ENCODE measurements around the gene FYN.
"Not testable (repeated sequence)": the region's sequence is repeated elsewhere in the genome, so short reads cannot be mapped to it uniquely, and the experiment has no call there.

FYN gene

DNA sequence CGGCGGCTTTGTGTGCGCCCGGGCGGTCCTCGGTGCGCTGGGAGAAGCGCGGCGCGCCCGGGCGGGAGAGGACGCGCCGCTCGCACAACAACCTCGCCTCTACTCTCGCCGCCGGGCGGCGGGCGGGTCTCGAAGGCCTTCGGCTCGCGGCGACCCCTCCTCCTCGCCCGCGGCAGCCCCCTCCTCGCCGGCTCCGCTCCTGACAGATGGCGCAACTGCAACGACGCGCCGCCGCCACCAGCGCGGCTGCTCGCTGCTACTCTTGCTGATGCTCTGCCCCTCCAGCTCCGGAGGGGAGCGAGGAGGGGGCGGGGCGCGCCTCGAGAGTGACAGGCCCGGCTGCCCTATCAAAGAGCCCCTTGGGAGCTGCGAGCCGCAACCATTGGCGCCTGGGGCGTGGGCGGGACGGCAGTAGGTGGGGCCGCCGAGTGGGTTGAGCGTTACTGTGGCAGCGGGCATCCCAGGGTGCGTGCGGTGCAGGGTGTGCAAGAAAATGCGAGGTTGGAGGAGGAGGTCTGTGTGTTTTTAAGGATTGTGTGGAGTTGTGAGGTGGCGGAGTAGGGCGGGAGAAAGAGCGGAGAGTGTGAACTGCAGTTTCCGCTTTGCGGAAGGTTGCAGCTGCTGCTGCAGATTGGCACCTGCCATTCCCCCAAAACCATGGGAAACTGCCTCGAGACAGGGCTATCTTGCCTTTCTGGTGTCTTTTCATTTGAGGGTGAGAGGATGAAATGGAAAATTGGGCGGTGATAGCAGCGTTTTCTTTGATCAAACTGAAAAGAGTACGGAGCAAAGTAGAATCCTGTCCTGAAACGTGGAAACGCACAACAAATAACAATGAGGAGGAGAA, at the start of gene FYN:
TSS of gene FYN (minus strand) at position 275 of the 847 bp plus-strand sequence. CDS start 153,401 bp downstream, outside the sequence.
- peak; percentile 99 for DNase-seq

DNA sequence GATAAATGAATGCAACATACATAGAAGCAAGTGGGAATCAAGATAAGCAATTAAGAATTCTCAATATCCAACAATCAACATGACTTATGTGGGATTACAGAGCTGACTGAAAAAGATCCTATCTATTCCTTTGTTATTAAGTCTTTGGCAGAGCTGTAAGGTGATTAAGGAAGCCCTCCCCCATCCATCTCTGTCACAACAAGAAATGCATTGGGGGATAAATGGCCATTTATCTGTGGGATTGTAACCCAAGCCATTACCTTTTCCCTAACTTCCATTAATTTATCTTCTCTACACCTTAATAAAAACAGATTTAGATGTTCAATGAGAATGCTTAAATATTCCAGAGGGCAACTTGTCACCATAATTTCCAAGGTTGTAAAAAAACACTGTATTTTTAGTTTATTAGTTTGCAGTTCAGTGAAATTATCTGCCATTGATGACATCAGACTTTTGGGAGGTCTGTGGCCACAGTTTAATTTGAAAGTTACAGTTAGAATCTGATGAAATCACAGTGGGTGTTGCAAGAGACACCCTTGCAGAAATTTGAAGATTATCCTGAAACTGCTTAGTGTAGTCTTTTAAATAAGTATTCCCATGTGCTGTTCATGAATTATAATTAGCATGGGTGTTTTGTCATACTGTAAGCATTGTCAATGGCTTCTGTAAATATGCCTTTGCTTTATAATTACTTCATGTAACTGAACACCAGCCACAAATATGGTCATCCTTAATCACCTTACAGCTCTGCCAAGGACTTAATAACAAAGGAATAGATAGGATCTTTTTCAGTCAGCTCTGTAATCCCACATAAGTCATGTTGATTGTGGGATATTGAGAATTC, 49.4 kb upstream of the FYN start:
- no peak for DNase-seq

GRCh38 chr6:111921103-111921502, 47.9 kb upstream of the FYN start:
- DNase-seq, result peak; percentile 41

DNA sequence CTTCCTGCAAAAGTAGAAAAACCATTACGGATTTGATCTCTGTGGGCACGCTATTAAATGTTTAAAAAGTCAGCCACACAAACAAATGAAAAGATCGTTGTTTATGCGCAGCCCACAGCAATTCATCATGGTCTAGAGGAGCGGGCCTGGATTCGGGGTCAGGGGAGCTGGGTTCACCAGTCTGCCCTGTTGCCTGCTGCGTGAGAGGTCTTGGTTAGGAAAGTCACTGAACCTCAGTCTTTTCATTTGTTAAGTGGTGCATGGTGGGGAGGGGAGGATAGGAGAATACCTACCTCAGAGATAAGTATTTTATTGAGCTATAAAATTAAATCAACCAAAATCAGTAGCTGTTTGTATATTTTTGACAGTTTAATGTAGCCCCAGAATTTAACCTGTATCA, 47.3 kb upstream of the FYN start:
- DNase-seq, result no peak

GRCh38 chr6:111918825-111919224, 45.6 kb upstream of the FYN start:
- no peak for DNase-seq

DNA sequence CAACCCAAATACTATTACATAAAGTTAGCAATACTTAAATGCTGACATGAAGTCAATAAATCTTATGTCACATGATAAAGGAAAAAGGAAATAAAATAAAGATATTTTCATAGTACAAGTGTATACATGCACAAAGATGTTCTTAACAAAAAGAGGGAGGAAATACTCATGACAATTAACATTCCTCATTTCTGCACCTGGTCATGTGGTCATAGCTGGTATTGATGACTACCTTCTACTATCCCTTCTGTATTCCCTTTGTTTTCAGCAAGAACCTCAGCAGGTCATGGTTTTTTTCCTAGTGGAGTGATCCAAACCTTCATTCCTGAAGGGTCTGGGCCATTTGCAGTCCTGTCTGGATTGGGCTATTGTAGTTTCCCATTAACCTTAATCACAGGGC, 43.5 kb upstream of the FYN start:
- no peak for DNase-seq

GRCh38 chr6:111914617-111915016, 41.4 kb upstream of the FYN start:
- no peak for DNase-seq

- DNase-seq, result no peak
Measured at GRCh38 chr6:111912904-111913303, 39.7 kb upstream of the FYN start.

DNA sequence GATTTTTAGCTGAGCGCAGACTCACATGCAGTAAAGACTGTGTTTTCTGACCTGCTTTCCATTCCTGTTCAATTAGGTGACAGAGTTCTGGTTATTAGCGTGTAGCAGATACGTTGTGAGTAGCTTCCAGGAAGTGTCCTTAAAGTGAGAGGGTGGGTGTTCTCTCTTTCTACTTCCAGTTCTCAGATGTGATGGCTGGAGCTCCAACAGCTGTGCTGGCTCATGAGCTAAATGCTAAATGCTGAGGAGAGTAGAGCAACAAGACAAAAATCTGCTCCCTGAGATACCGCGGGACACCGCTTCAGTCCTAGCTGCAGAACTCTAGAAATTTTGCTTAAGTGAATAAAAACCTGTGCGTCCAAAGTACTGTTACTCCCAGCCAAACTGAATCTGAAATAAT, 38.2 kb upstream of the FYN start:
- no peak for DNase-seq

- no peak for DNase-seq
Measured at GRCh38 chr6:111909238-111909637, 36.0 kb upstream of the FYN start.

- DNase-seq, result not testable (repeated sequence)
Measured at GRCh38 chr6:111908365-111908764, 35.1 kb upstream of the FYN start.

- no peak for DNase-seq
Measured at GRCh38 chr6:111900735-111901134, 27.5 kb upstream of the FYN start.

DNA sequence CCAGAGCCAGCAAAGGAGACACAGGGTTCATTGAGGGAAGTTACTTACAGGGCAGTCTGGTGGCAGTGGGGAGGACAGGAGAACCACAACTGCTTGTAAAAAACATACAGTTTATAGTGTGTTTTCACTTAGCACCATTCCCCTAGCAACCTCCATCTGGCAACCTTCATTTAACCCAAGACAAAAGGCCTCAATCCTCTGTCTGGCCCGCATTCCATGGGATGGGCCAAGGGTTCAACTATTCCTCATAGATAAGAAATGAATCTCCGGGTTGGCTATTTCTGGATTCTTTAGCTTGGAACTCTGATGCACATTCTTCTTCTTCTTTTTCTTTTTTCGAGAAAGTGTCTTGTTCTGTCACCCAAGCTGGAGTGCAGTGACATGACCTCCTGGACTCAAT, 26.3 kb upstream of the FYN start:
- no peak for DNase-seq

- DNase-seq, result no peak
Measured at GRCh38 chr6:111898452-111898851, 25.2 kb upstream of the FYN start.

GRCh38 chr6:111894951-111895350, 21.7 kb upstream of the FYN start:
- no peak for DNase-seq

DNA sequence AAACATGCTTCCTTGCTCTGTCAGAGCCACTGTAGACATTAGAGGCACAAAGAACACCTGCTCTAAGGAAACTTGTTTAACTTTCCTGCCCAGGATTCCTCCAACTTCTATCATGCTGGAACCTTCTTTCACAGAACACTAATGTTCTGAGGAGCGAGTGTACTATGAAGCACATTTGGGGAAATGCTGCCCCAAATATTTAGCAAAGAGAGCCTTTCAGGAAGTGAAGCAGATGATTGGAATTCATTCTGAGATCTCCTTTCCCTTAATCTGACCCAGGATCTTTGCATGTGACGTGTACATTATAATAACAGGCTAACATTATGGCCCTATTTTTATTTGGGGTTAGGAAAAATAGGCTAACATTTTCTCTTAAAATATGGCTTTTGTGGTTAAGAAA, 21.0 kb upstream of the FYN start:
- DNase-seq, result no peak

GRCh38 chr6:111892431-111892830, 19.2 kb upstream of the FYN start:
- DNase-seq, result no peak

DNA sequence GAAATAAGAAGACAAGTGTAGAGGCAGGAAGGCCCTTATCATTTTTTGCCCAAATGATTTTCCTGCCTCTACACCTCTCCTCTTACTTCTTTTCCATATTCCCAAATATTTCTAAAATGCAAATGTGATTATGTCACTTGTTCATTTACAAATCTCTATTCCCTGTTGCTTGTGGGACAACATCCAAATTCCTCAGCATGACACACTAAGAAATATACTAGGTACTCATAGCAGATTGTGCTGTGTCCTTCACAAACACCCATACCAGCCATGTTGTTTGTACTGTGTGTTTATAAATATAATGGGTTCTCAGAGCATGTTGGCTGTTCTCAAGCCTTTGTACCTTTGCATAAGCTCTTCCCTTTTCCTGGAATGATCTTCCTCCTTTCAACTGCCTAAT, 17.7 kb upstream of the FYN start:
- DNase-seq, result no peak

- peak; percentile 87 for DNase-seq
Measured at GRCh38 chr6:111888928-111889695, 15.9 kb upstream of the FYN start.

- DNase-seq, result not testable (repeated sequence)
Measured at GRCh38 chr6:111886793-111887192, 13.5 kb upstream of the FYN start.

DNA sequence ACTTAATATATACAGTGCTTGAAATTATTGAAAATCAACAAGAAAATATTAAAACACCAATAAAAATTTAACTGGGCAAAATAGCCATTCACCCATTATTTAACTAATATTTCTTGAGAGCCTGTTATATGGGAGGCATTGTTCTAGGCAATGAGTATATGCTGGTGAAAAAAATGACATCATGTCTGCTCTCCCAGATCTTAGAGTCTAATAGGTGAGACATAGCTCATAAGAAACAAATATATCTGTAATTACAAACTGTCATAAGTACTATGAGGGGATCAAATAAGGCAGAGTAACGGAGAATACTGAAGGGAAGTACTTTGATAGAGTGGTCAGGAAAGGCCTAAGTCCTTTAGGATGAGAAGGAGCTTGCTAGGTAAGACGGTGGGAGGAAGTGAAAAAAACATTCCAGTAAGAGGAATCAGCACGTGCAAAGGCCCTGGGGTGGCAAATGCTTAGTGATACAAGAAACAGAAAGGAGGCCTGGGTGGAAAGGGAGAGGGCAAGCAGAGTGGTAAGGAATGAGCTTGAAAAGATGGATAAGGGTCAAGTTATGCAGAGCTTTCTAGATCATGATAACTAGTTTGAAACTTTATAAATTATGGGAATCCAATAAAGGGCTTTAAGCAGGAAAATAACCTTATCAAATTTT, 12.2 kb upstream of the FYN start:
- DNase-seq, result no peak

- DNase-seq, result no peak
Measured at GRCh38 chr6:111884068-111884467, 10.8 kb upstream of the FYN start.
